GM23338 (cell line): ENCODE results near the gene ZNF236. TPM values are rescaled to one million over a fixed set of nuclear protein-coding genes. Genes with fewer than 3 reads are reported as not detected.

Experiments
- ATAC-seq: fragments of 200-7000 bp; cut with Tn5 transposase; 3 replicates; pipeline ENCODE4 v1.9.1; 2020
- DNase-seq: peaks from one replicate; pipeline ENCODE4 v3.0.0-alpha.2; 2015; ENCODE audit warnings: low spot score
- H2AFZ ChIP-seq: fragments of 200-600 bp; sonication (generic); 2 replicates; pipeline ENCODE4 v1.8.0; 2016; ENCODE audit warnings: antibody characterized with exemption, mild to moderate bottlenecking, moderate library complexity
- H3F3A ChIP-seq: fragments of 200-600 bp; sonication (generic); replicated peaks from 2 replicates; pipeline ENCODE4 v1.8.0; 2017; ENCODE audit warnings: antibody characterized with exemption, mixed run types, low read depth
- H3K27ac ChIP-seq: fragments of 200-600 bp; sonication (generic); 2 replicates; pipeline ENCODE4 v1.6.1; 2016; ENCODE audit warnings: low read depth
- H3K27me3 ChIP-seq: fragments of 200-600 bp; sonication (generic); 2 replicates; pipeline ENCODE4 v1.8.0; 2016; ENCODE audit warnings: mild to moderate bottlenecking, mixed run types, moderate library complexity; ENCODE audit not compliant: insufficient read depth
- H3K36me3 ChIP-seq: fragments of 200-600 bp; sonication (generic); 2 replicates; pipeline ENCODE4 v1.8.0; 2016; ENCODE audit warnings: mild to moderate bottlenecking; ENCODE audit not compliant: insufficient read depth
- H3K4me1 ChIP-seq: fragments of 200-600 bp; sonication (generic); 2 replicates; pipeline ENCODE4 v1.8.0; 2016; ENCODE audit warnings: mild to moderate bottlenecking, moderate library complexity; ENCODE audit not compliant: insufficient read depth
- H3K4me2 ChIP-seq: fragments of 200-600 bp; sonication (generic); 2 replicates; pipeline ENCODE4 v1.7.1; 2017; ENCODE audit warnings: mixed run types
- H3K4me3 ChIP-seq: fragments of 200-600 bp; sonication (generic); 2 replicates; pipeline ENCODE4 v1.6.1; 2016; ENCODE audit warnings: mixed run types
- H3K79me2 ChIP-seq: fragments of 200-600 bp; sonication (generic); replicated peaks from 2 replicates; pipeline ENCODE4 v1.8.0; 2017; ENCODE audit warnings: mild to moderate bottlenecking; ENCODE audit not compliant: insufficient read depth
- H3K9me2 ChIP-seq: fragments of 200-600 bp; sonication (generic); 2 replicates; pipeline ENCODE4 v1.8.0; 2017; ENCODE audit not compliant: insufficient read depth
- H4K20me1 ChIP-seq: fragments of 200-600 bp; sonication (generic); replicated peaks from 2 replicates; pipeline ENCODE4 v1.8.0; 2017; ENCODE audit warnings: mild to moderate bottlenecking; ENCODE audit not compliant: insufficient read depth
- H3K27ac Mint-ChIP-seq: 2 replicates; pipeline ENCODE4 v1.8.0; 2020; ENCODE audit warnings: inconsistent platforms, mild to moderate bottlenecking, moderate library complexity, mixed read lengths
- H3K27me3 Mint-ChIP-seq: 3 replicates; pipeline ENCODE4 v1.8.0; 2022; ENCODE audit warnings: low read depth, mild to moderate bottlenecking, moderate library complexity, mixed read lengths, inconsistent platforms; ENCODE audit not compliant: insufficient read depth, poor library complexity
- H3K36me3 Mint-ChIP-seq: 3 replicates; pipeline ENCODE4 v1.8.0; 2021; ENCODE audit warnings: low read depth, mild to moderate bottlenecking, inconsistent platforms, moderate library complexity, mixed read lengths
- H3K4me1 Mint-ChIP-seq: 3 replicates; pipeline ENCODE4 v1.8.0; 2020; ENCODE audit warnings: mild to moderate bottlenecking, inconsistent platforms, mixed read lengths
- H3K4me3 Mint-ChIP-seq: 3 replicates; pipeline ENCODE4 v1.8.0; 2021; ENCODE audit warnings: moderate library complexity, mild to moderate bottlenecking, inconsistent platforms, mixed read lengths
- H3K9me3 Mint-ChIP-seq: 3 replicates; pipeline ENCODE4 v1.8.0; 2020; ENCODE audit warnings: moderate library complexity, mild to moderate bottlenecking, inconsistent platforms, mixed read lengths
- CREB1 ChIP-seq: fragments of 250-450 bp; sonication (Bioruptor Pico); IDR thresholded peaks from 2 replicates; pipeline ENCODE4 v1.5.0; 2020; ENCODE audit warnings: low read depth, mild to moderate bottlenecking, moderate library complexity
- EZH2 ChIP-seq: fragments of 200-600 bp; sonication (generic); IDR thresholded peaks from one replicate; pipeline ENCODE4 v1.8.0; 2017; ENCODE audit warnings: antibody characterized with exemption, mild to moderate bottlenecking, low read depth; ENCODE audit not compliant: unreplicated experiment
- EZH2phosphoT487 ChIP-seq: fragments of 200-600 bp; sonication (generic); IDR thresholded peaks from one replicate; pipeline ENCODE4 v1.8.1; 2018; ENCODE audit warnings: antibody characterized with exemption; ENCODE audit not compliant: unreplicated experiment
- JUNB ChIP-seq: IDR thresholded peaks from one replicate; pipeline ENCODE4 v1.6.1; 2016; ENCODE audit warnings: antibody characterized with exemption; ENCODE audit not compliant: unreplicated experiment
- NANOG ChIP-seq: IDR thresholded peaks from 2 replicates; pipeline ENCODE4 v1.6.1; 2016; ENCODE audit warnings: antibody characterized with exemption, borderline replicate concordance
- POLR2AphosphoS5 ChIP-seq: IDR thresholded peaks from 2 replicates; pipeline ENCODE4 v1.6.1; 2016; ENCODE audit warnings: antibody characterized with exemption, low read depth
- REST ChIP-seq: IDR thresholded peaks from one replicate; pipeline ENCODE4 v1.6.1; 2018; ENCODE audit warnings: antibody characterized with exemption; ENCODE audit not compliant: unreplicated experiment
- STAT1 ChIP-seq: IDR thresholded peaks from one replicate; pipeline ENCODE4 v1.6.1; 2016; ENCODE audit warnings: antibody characterized with exemption; ENCODE audit not compliant: unreplicated experiment
- ZNF114 ChIP-seq: fragments of 250-450 bp; sonication (Bioruptor Pico); IDR thresholded peaks from 2 replicates; pipeline ENCODE4 v1.5.0; 2020; ENCODE audit warnings: mild to moderate bottlenecking, moderate library complexity
- ZNF331 ChIP-seq: fragments of 250-450 bp; sonication (Bioruptor Pico); IDR thresholded peaks from 2 replicates; pipeline ENCODE4 v1.5.0; 2020; ENCODE audit warnings: low read depth, mild to moderate bottlenecking, moderate library complexity
- ZNF462 ChIP-seq: fragments of 250-450 bp; sonication (Bioruptor Pico); IDR thresholded peaks from 2 replicates; pipeline ENCODE4 v1.5.0; 2020; ENCODE audit warnings: mild to moderate bottlenecking, moderate library complexity
- polyA plus RNA-seq: library from polyadenylated mRNA; unstranded; fragments of >200 nt; fragmentation: Nextera tagmentation; extraction: Ambion mirVana; gene quantifications from 2 replicates; pipeline ENCODE4 v1.2.1, GENCODE V29; 2016
- total RNA-seq: library from RNA; depleted of rRNA; stranded (reverse); fragments of >200 nt; shearing (Covaris generic); gene quantifications from 2 replicates; pipeline ENCODE4 v1.2.3, GENCODE V29; 2014
- TF ChIP-seq, protein P1 (sequence below), 2 experiments: fragments of 200-600 bp in 1 of 2; sonication (generic) in 1 of 2; conservative IDR thresholded peaks; 2 replicates each; pipeline versions ENCODE4 v1.5.1 to v1.6.1; 2016 to 2017; ENCODE audit warnings: antibody characterized with exemption in 2 of 2, low read depth in 2 of 2, mild to moderate bottlenecking in 2 of 2, moderate library complexity in 1 of 2
- TF ChIP-seq, protein P2 (sequence below): IDR thresholded peaks from 2 replicates; pipeline ENCODE4 v1.6.1; 2016; ENCODE audit warnings: antibody characterized with exemption

ZNF236 gene
- total and polyA plus RNA-seq, 2 experiments from 2014 or later: 8.9 to 16.3 TPM

GRCh38 chr18:76860411-76860810 is 38.1 kb downstream of the ZNF236 start:
- H3K9me2 ChIP-seq: no peaks in the 10 kb centered on the region
- H3K36me3 Mint-ChIP-seq: peaks cover 14% of the 10 kb centered on the region
- H3K27me3 Mint-ChIP-seq: peaks cover 3% of the 10 kb centered on the region
- H3K9me3 Mint-ChIP-seq: no peaks in the 10 kb centered on the region
- H4K20me1 ChIP-seq: no peaks in the 10 kb centered on the region; the same call in none of the 2 replicates
- no peak overlapping the region for H3K27ac Mint-ChIP-seq
- H3K4me1 Mint-ChIP-seq: peaks cover 15% of the 10 kb centered on the region
- no peaks in the 10 kb centered on the region for H3F3A ChIP-seq
- H3K4me1 ChIP-seq: no peaks in the 10 kb centered on the region
- no peaks in the 10 kb centered on the region for H3K36me3 ChIP-seq
- H2AFZ ChIP-seq: no peak overlapping the region
- no peaks in the 10 kb centered on the region for H3K27me3 ChIP-seq
- ATAC-seq (no peak), DNase-seq (no peak)
- H3K4me3 Mint-ChIP-seq: no peak overlapping the region
- no peak overlapping the region for H3K27ac ChIP-seq
- no peak for TF ChIP-seq REST
- TF ChIP-seq ZNF331 (CRISPR knock-in tag): no peak
- TF ChIP-seq, protein P1, sequence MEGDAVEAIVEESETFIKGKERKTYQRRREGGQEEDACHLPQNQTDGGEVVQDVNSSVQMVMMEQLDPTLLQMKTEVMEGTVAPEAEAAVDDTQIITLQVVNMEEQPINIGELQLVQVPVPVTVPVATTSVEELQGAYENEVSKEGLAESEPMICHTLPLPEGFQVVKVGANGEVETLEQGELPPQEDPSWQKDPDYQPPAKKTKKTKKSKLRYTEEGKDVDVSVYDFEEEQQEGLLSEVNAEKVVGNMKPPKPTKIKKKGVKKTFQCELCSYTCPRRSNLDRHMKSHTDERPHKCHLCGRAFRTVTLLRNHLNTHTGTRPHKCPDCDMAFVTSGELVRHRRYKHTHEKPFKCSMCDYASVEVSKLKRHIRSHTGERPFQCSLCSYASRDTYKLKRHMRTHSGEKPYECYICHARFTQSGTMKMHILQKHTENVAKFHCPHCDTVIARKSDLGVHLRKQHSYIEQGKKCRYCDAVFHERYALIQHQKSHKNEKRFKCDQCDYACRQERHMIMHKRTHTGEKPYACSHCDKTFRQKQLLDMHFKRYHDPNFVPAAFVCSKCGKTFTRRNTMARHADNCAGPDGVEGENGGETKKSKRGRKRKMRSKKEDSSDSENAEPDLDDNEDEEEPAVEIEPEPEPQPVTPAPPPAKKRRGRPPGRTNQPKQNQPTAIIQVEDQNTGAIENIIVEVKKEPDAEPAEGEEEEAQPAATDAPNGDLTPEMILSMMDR (conservative IDR thresholded peaks at IDR 0.05; ENCODE audit: low read depth in 2 of 2): no peak
- TF ChIP-seq EZH2: no peak
- no peak for TF ChIP-seq STAT1
- TF ChIP-seq JUNB: no peak
- TF ChIP-seq ZNF462 (CRISPR knock-in tag): no peak
- TF ChIP-seq EZH2phosphoT487: no peak
- no peak for TF ChIP-seq CREB1
- TF ChIP-seq, protein P2, sequence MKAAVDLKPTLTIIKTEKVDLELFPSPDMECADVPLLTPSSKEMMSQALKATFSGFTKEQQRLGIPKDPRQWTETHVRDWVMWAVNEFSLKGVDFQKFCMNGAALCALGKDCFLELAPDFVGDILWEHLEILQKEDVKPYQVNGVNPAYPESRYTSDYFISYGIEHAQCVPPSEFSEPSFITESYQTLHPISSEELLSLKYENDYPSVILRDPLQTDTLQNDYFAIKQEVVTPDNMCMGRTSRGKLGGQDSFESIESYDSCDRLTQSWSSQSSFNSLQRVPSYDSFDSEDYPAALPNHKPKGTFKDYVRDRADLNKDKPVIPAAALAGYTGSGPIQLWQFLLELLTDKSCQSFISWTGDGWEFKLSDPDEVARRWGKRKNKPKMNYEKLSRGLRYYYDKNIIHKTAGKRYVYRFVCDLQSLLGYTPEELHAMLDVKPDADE: no peak
- TF ChIP-seq ZNF114 (CRISPR knock-in tag): no peak
- no peak for TF ChIP-seq POLR2AphosphoS5
- no peak for TF ChIP-seq NANOG
- no peaks in the 10 kb centered on the region for H3K79me2 ChIP-seq
- no peak overlapping the region for H3K4me3 ChIP-seq
- H3K4me2 ChIP-seq: no peak overlapping the region
